GM21360 (cell line): ENCODE data around the gene HINFP.
"Not testable (repeated sequence)": the region's sequence is repeated elsewhere in the genome, so short reads cannot be mapped to it uniquely, and the experiment has no call there.

Experiments used
- ATAC-seq: cut with Tn5 transposase; IDR thresholded peaks from one replicate; pipeline ENCODE4 v1.9.1; 2021; ENCODE audit warnings: mild to moderate bottlenecking, moderate library complexity; ENCODE audit not compliant: unreplicated experiment

The HINFP gene

GRCh38 chr11:119100246-119100970 is 21.0 kb upstream of the HINFP start:
- ATAC-seq, result no peak

GRCh38 chr11:119100994-119101758 is 20.2 kb upstream of the HINFP start:
- ATAC-seq, result peak; percentile 6

- ATAC-seq, result peak; percentile 68
Measured at GRCh38 chr11:119101759-119102423, 19.5 kb upstream of the HINFP start, which contains the start of gene DPAGT1. DPAGT1 (minus strand) TSS chr11:119101853; CDS start chr11:119101655, 198 bp downstream.

DNA sequence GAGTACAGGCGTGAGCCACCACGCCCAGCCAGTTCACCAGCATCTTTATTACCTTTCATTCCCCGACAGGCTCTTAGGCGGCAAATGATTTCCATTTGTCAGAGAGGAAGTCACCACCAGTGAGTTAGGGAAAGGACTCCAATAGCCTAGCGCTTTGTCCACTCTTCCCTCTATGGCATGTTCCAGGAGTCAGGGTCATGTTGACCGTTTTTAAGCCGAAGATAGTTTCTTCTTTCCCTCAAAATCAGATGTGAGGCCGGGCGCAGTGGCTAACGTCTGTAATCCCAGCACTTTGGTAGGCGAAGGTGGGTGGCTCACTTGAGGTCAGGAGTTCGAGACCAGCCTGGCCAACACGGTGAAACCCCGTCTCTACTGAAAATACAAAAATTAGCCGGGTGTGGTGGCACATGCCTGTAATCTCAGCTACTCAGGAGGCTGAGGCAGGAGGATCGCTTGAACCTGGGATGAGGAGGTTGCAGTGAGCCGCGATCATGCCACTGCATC is 18.2 kb upstream of the HINFP start:
- not testable (repeated sequence) for ATAC-seq

- no peak for ATAC-seq
Measured at GRCh38 chr11:119103793-119104192, 17.6 kb upstream of the HINFP start.

- ATAC-seq, result peak; percentile 65
Measured at GRCh38 chr11:119106564-119107537, 14.5 kb upstream of the HINFP start, which contains the start of gene C2CD2L. C2CD2L (plus strand) TSS chr11:119107344; CDS start chr11:119107742, 398 bp downstream.

GRCh38 chr11:119107538-119108145 is 13.7 kb upstream of the HINFP start:
- ATAC-seq, result peak; percentile 21

- ATAC-seq, result no peak
Measured at GRCh38 chr11:119108146-119108856, 13.1 kb upstream of the HINFP start.

DNA sequence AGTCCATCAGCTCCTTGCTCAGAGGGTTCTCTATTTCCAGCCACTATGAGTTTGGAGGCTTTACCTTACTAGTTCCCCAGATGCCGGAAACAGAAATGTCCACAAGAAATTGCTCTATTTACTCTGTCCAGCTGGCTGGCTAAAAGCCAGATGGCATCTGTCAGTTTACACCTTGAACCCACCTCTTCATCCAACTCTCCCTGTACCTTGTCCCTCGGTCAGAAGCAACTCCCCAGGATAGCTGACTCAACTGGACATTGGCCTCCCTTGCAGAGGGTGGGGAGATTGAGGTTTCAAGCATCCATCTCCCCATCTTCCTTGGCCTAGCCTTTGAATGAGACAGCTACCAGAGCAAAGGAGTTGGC is 12.5 kb upstream of the HINFP start:
- no peak for ATAC-seq

GRCh38 chr11:119109843-119110242 is 11.5 kb upstream of the HINFP start:
- ATAC-seq, result no peak

- ATAC-seq, result no peak
Measured at GRCh38 chr11:119110439-119110838, 10.9 kb upstream of the HINFP start.

- ATAC-seq, result no peak
Measured at GRCh38 chr11:119111361-119111925, 9.9 kb upstream of the HINFP start.

GRCh38 chr11:119112314-119113020 is 8.9 kb upstream of the HINFP start:
- ATAC-seq, result no peak

DNA sequence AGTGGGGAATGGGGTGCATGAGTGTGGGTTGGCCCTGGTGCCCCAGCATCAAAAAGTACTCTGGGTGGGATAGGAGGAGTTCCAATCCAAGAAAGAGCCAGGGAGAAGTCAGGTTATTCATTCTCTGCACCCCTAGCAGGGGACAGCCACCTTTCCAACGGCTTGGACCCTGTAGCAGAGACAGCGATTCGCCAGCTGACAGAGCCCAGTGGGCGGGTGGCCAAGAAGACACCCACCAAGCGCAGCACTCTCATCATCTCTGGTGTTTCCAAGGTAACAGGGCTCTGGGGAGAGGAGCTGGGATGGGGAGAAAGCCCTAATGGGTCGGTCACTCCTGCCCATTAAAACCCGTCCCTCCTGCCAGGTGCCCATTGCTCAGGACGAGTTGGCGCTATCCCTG is 7.7 kb upstream of the HINFP start:
- no peak for ATAC-seq

GRCh38 chr11:119114351-119114750 is 7.0 kb upstream of the HINFP start:
- ATAC-seq, result no peak

DNA sequence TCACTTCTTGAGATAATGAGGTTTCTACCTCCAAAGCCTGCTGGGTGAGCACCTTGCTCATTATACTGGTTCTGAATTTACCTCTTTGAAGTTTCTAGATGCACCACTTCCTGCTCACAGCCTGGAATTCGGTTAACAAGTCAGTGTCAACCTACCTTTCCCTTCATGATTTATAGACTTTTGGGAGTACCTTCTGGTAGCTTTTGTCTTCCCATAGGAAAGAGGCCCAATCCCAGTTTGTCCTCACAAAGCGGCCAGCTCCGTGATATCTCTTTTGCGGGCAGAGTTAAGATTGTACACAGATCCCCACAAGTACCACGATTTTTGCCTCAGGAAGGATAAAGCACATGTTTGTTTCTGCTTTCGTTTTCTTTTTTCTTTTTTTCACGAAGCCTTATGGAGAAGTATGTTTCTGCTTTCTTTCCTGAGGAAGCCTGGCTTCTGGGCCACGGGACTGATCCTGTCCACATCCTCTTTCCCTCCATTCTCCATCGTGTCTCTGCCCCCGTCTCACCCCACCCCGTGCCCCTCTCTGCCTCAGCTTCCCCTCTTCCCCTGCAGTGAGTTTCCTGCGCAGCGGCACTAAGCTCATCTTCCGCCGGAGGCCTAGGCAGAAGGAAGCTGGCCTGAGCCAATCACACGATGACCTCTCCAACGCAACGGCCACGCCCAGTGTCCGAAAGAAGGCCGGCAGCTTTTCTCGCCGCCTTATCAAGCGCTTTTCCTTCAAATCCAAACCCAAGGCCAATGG is 5.7 kb upstream of the HINFP start:
- no peak for ATAC-seq

DNA sequence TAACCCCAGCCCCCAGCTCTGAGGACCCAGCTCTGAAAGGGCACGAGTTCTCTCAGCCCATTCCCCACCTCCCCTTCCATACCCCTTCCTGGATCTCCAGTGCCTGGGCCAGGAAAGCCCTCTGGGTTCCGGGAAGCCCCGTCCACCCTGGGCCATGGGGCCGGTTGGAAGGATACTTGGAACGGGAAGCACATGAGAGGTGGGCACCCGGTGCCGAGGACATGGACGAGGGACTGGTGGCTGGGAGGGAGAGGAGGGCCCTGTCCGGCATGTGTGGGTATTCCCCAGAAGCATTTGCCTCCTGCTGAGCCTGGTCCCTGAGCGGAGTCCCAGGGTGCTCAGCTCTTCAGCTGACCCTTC is 5.2 kb upstream of the HINFP start:
- no peak for ATAC-seq

GRCh38 chr11:119116601-119117000 is 4.8 kb upstream of the HINFP start:
- ATAC-seq, result no peak
